Stomach (tissue), 9 donors: Measurements from ENCODE around the gene COL5A3. TPM values are rescaled to one million over a fixed set of nuclear protein-coding genes. Genes with fewer than 3 reads are reported as not detected.
A peak's percentile ranks its signal among the peaks of the same experiment; 100 is the strongest.

Source experiments
- DNase-seq, 2 donors: peaks; one replicate each; pipeline versions ENCODE4 v3.0.0 to v3.0.0-alpha.2; 2013 to 2019
- H3K27ac ChIP-seq, 5 donors: fragments of 200-600 bp in 4 of 5; sonication (generic) in 4 of 5; one replicate each; pipeline ENCODE4 v1.5.1; 2013 to 2019; ENCODE audit warnings: mild to moderate bottlenecking in 1 of 5, moderate library complexity in 1 of 5
- H3K27me3 ChIP-seq, 3 donors: fragments of 200-600 bp; sonication (generic); one replicate each; pipeline ENCODE4 v1.5.1; 2017 to 2019; ENCODE audit warnings: mixed run types in 1 of 3
- H3K36me3 ChIP-seq, 4 donors: fragments of 200-600 bp; sonication (generic); 1 replicate in 3 of 4; 2 replicates in 1 of 4; pipeline ENCODE4 v1.5.1; 2016 to 2019
- H3K4me1 ChIP-seq, 4 donors: fragments of 200-600 bp; sonication (generic); one replicate each; pipeline ENCODE4 v1.5.1; 2016 to 2019
- H3K4me3 ChIP-seq, 4 donors: fragments of 200-600 bp; sonication (generic) in 3 of 4; one replicate each; pipeline ENCODE4 v1.5.1; 2016 to 2019; ENCODE audit warnings: mild to moderate bottlenecking in 1 of 4
- H3K9me3 ChIP-seq, 4 donors: fragments of 200-600 bp; sonication (generic); one replicate each; pipeline ENCODE4 v1.5.1; 2016 to 2019
- CTCF ChIP-seq, 7 experiments: fragments of 450-650 bp in 4 of 7; fragments of 200-600 bp in 3 of 7; sonication (generic) in 3 of 7; IDR thresholded peaks; one replicate each; pipeline ENCODE4 v1.5.1; 2016 to 2019; ENCODE audit warnings: antibody characterized with exemption in 7 of 7, control low read depth in 2 of 7, mild to moderate bottlenecking in 1 of 7
- EP300 ChIP-seq: sonication (generic); formaldehyde crosslinking; IDR thresholded peaks from one replicate; pipeline ENCODE4 v1.6.1; 2017; ENCODE audit warnings: antibody characterized with exemption
- POLR2A ChIP-seq, 4 donors: fragments of 450-650 bp; IDR thresholded peaks; one replicate each; pipeline ENCODE4 v1.6.1; 2016; ENCODE audit warnings: antibody characterized with exemption in 4 of 4, control low read depth in 2 of 4, mild to moderate bottlenecking in 1 of 4, moderate library complexity in 1 of 4
- POLR2AphosphoS5 ChIP-seq, 3 donors: sonication (generic); formaldehyde crosslinking; IDR thresholded peaks; one replicate each; pipeline ENCODE4 v1.6.1; 2016; ENCODE audit warnings: antibody characterized with exemption in 3 of 3
- WGBS, 5 donors: extraction: QIAGEN DNeasy Blood & Tissue Kit in 3 of 5; methylation state at CpG; one replicate each; pipeline versions ENCODE4 v1.1.5 to v1.1.7; 2013 to 2018; 5-methylcytosine and 5-hydroxymethylcytosine counted together
- intact Hi-C: fragments of 100-400 bp; cut with DNase I; formaldehyde crosslinking; loops from one replicate; pipeline ENCODE4 v1.15.1; 2023; ENCODE audit warnings: low total_unique reads
- polyA plus RNA-seq, 3 donors: library from polyadenylated mRNA; stranded (reverse); fragments of 200-250 nt; gene quantifications; one replicate each; pipeline ENCODE4 v1.2.3, GENCODE V29; 2013
- total RNA-seq, 5 donors: library from RNA; depleted of rRNA; stranded (reverse); fragments of >200 nt; gene quantifications; one replicate each; pipeline versions ENCODE4 v1.1.0 to v1.2.3, GENCODE V29; 2014 to 2016
- donor health status: healthy with polysubstance abuse.
- donor health status: Bipolar disorder and iron deficiency.
- donor health status: healthy.

Gene COL5A3
- total and polyA plus RNA-seq, 8 donors, result 0.58 to 25.5 (median 5.5) TPM

GRCh38 chr19:9917321-9917720 is 93.0 kb downstream of the COL5A3 start:
- 2 to 14% (median 6%) methylated on average over 3 of the region's 3 CpGs for WGBS, 5 donors

GRCh38 chr19:9916719-9917118 is 93.6 kb downstream of the COL5A3 start:
- no peak for TF ChIP-seq POLR2A (IDR thresholded peaks at IDR 0.05)
- TF ChIP-seq CTCF (IDR thresholded peaks at IDR 0.05), result no peak
- Histone ChIP-seq H3K36me3 (no peaks in the 10 kb centered on the region), H3K27me3 (peaks cover 10 to 90% (median 31%) of the 10 kb centered on the region in 3 donors), H3K9me3 (no peaks in the 10 kb centered on the region), H3K4me1 (peaks cover 16 to 25% (median 22%) of the 10 kb centered on the region in 4 donors), H3K27ac (no peak overlapping the region), H3K4me3 (no peak overlapping the region)
- WGBS, 5 donors, result 41 to 53% (median 51%) methylated on average over 6 of the region's 6 CpGs
- no peak for DNase-seq
- intact Hi-C loops, result no loop called here

More at GRCh38 chr19:9917321-9917720, 93.0 kb downstream of the COL5A3 start:
- Histone ChIP-seq H3K27ac (no peak overlapping the region), H3K4me3 (no peak overlapping the region), H3K9me3 (no peaks in the 10 kb centered on the region), H3K4me1 (peaks cover 16 to 25% (median 22%) of the 10 kb centered on the region in 4 donors), H3K27me3 (peaks cover 10 to 84% (median 25%) of the 10 kb centered on the region in 3 donors), H3K36me3 (no peaks in the 10 kb centered on the region)
- TF ChIP-seq POLR2A (IDR thresholded peaks at IDR 0.05), result no peak
- no peak for TF ChIP-seq CTCF (IDR thresholded peaks at IDR 0.05)
- TF ChIP-seq POLR2AphosphoS5 (IDR thresholded peaks at IDR 0.05), result no peak
- TF ChIP-seq EP300, result no peak
- peak; percentile 26 to 65 for DNase-seq
- intact Hi-C loops, result no loop called here

GRCh38 chr19:9914315-9915207 is 95.7 kb downstream of the COL5A3 start:
- TF ChIP-seq CTCF (IDR thresholded peaks at IDR 0.05), result peak in 4 of 7 experiments; percentile 5 to 58 (median 26)
- TF ChIP-seq POLR2AphosphoS5 (IDR thresholded peaks at IDR 0.05), result no peak
- no peak for TF ChIP-seq EP300
- peak; percentile 72 to 92 for DNase-seq
- peaks cover 10 to 96% (median 31%) of the 10 kb centered on the region in 3 donors for H3K27me3 ChIP-seq
- no peaks in the 10 kb centered on the region for H3K36me3 ChIP-seq
- 1 to 2% (median 1%) methylated on average over 35 to 65 of the region's 65 CpGs for WGBS, 5 donors
- H3K9me3 ChIP-seq, result no peaks in the 10 kb centered on the region
- no peak overlapping the region for H3K27ac ChIP-seq
- intact Hi-C loops, result no loop called here
- peak overlapping the region; percentile 46 to 64 (median 54) for H3K4me3 ChIP-seq
- H3K4me1 ChIP-seq, result peaks cover 16 to 25% (median 22%) of the 10 kb centered on the region in 4 donors

GRCh38 chr19:9914001-9914314 is 96.3 kb downstream of the COL5A3 start:
- Histone ChIP-seq H3K9me3 (no peaks in the 10 kb centered on the region), H3K4me3 (peak overlapping the region; percentile 46 to 64 (median 54)), H3K27ac (peak overlapping the region in 1 of 5 donors; percentile 18), H3K27me3 (peaks cover 10 to 96% (median 31%) of the 10 kb centered on the region in 3 donors), H3K4me1 (peaks cover 16 to 25% (median 22%) of the 10 kb centered on the region in 4 donors), H3K36me3 (no peaks in the 10 kb centered on the region)
- TF ChIP-seq POLR2AphosphoS5 (IDR thresholded peaks at IDR 0.05) (no peak), CTCF (IDR thresholded peaks at IDR 0.05) (no peak), POLR2A (IDR thresholded peaks at IDR 0.05) (no peak), EP300 (no peak)
- 0 to 2% (median 2%) methylated on average over 7 to 27 of the region's 27 CpGs; no CpG with 5 or more reads in 1 of the 5 donors for WGBS, 5 donors
- intact Hi-C loops, result no loop called here
- DNase-seq, result no peak
